HepG2 (cell line): ENCODE measurements around the gene PRKCD. TPM values are rescaled to one million over a fixed set of nuclear protein-coding genes. Genes with fewer than 3 reads are reported as not detected.

Experiments
- FOXO4 ChIP-seq: sonication (generic); formaldehyde crosslinking; conservative IDR thresholded peaks from 2 replicates; pipeline ENCODE4 v1.8.1; 2023; ENCODE audit warnings: missing genetic modification reagents
- HOXA7 ChIP-seq: sonication (generic); formaldehyde crosslinking; IDR thresholded peaks from 2 replicates; pipeline ENCODE4 v1.8.1; 2022; ENCODE audit warnings: mild to moderate bottlenecking, missing genetic modification reagents, moderate library complexity
- IRF9 ChIP-seq: sonication (generic); formaldehyde crosslinking; IDR thresholded peaks from 2 replicates; pipeline ENCODE4 v1.8.0; 2022; ENCODE audit warnings: missing genetic modification reagents, mild to moderate bottlenecking, borderline replicate concordance
- MTF2 ChIP-seq: sonication (generic); formaldehyde crosslinking; IDR thresholded peaks from 2 replicates; pipeline ENCODE4 v1.5.0; 2020; ENCODE audit warnings: missing genetic modification reagents, borderline replicate concordance
- NBN ChIP-seq: fragments of 450-650 bp; conservative IDR thresholded peaks from 2 replicates; pipeline ENCODE4 v1.6.1; 2017
- NPAS2 ChIP-seq: sonication (generic); formaldehyde crosslinking; IDR thresholded peaks from 2 replicates; pipeline ENCODE4 v1.8.0; 2022; ENCODE audit warnings: mild to moderate bottlenecking, missing genetic modification reagents, borderline replicate concordance
- RAD21 ChIP-seq: fragments of 450-650 bp; formaldehyde crosslinking; IDR thresholded peaks from 2 replicates; pipeline ENCODE4 v1.5.0; 2020; ENCODE audit warnings: mild to moderate bottlenecking
- RARA ChIP-seq: IDR thresholded peaks from 2 replicates; pipeline ENCODE4 v1.6.1; 2016; ENCODE audit warnings: missing genetic modification reagents, missing compliant biosample characterization
- SRF ChIP-seq: IDR thresholded peaks from 2 replicates; pipeline ENCODE4 v1.6.1; 2011; ENCODE audit warnings: mild to moderate bottlenecking, low read depth, low read length, moderate library complexity
- THAP11 ChIP-seq: IDR thresholded peaks from 2 replicates; pipeline ENCODE4 v1.6.1; 2016; ENCODE audit warnings: missing biosample characterization, missing genetic modification reagents
- USF2 ChIP-seq, 2 experiments: sonication (generic) in 1 of 2; formaldehyde crosslinking in 1 of 2; IDR thresholded peaks; 2 replicates each; pipeline versions ENCODE4 v1.5.1 to v1.6.1; 2011 to 2020; ENCODE audit warnings: borderline replicate concordance in 1 of 2, low read depth in 1 of 2, low read length in 1 of 2, mild to moderate bottlenecking in 1 of 2, missing genetic modification reagents in 1 of 2, moderate library complexity in 1 of 2
- ZNF136 ChIP-seq: sonication (generic); formaldehyde crosslinking; IDR thresholded peaks from 2 replicates; pipeline ENCODE4 v1.8.1; 2022; ENCODE audit warnings: low read depth, mild to moderate bottlenecking, moderate library complexity, missing genetic modification reagents
- ZNF383 ChIP-seq: sonication (generic); formaldehyde crosslinking; IDR thresholded peaks from 2 replicates; pipeline ENCODE4 v1.4.0; 2020; ENCODE audit warnings: missing genetic modification reagents, mild to moderate bottlenecking, borderline replicate concordance
- ZNF512B ChIP-seq: sonication (generic); formaldehyde crosslinking; IDR thresholded peaks from 2 replicates; pipeline ENCODE4 v1.5.1; 2020; ENCODE audit warnings: missing genetic modification reagents, mild to moderate bottlenecking, borderline replicate concordance
- ZNF597 ChIP-seq: sonication (generic); formaldehyde crosslinking; IDR thresholded peaks from 2 replicates; pipeline ENCODE4 v1.5.0; 2020; ENCODE audit warnings: missing genetic modification reagents
- ZNF598 ChIP-seq: sonication (generic); formaldehyde crosslinking; IDR thresholded peaks from 2 replicates; pipeline ENCODE4 v1.5.1; 2020; ENCODE audit warnings: mild to moderate bottlenecking, missing genetic modification reagents, borderline replicate concordance
- ZNF790 ChIP-seq: sonication (generic); formaldehyde crosslinking; IDR thresholded peaks from 2 replicates; pipeline ENCODE4 v1.8.0; 2022; ENCODE audit warnings: missing genetic modification reagents, mild to moderate bottlenecking, borderline replicate concordance
- polyA plus RNA-seq, 8 experiments: library from polyadenylated mRNA; depleted of rRNA in 3 of 8; stranded (reverse) in 7 of 8; unstranded in 1 of 8; fragments of >200 nt; fragmentation: Illumina TruSeq in 4 of 8; extraction: Trizol in 4 of 8; gene quantifications; 2 replicates each; pipeline versions ENCODE4 v1.2.1 to v1.2.3, GENCODE V29; 2011 to 2016; ENCODE audit warnings: low read depth in 4 of 8, missing spikeins in 1 of 8, mixed read lengths in 1 of 8; ENCODE audit not compliant: insufficient read depth in 1 of 8
- total RNA-seq, 5 experiments: library from RNA; depleted of rRNA; stranded (reverse); fragments of >200 nt; fragmentation: Illumina TruSeq; extraction: Trizol; gene quantifications; 2 replicates each; pipeline ENCODE4 v1.2.3, GENCODE V29; 2016; ENCODE audit warnings: low read depth in 1 of 5

Gene PRKCD
- total and polyA plus RNA-seq, 2 of the 13 experiments (the other 11 are each of a cell fraction or from before 2014, with no cell fraction given) = 1.6 to 40.7 TPM

- TF ChIP-seq ZNF598 (no peak), SRF (no peak), ZNF512B (peak; percentile 67; the same call in 1 of the 2 replicates), ZNF790 (no peak), ZNF136 (CRISPR knock-in tag) (0 out of 2 replicates have a peak, but pooled peaks have one; percentile 40), RAD21 (CRISPR knock-in tag) (peak; percentile 58; the same call in 1 of the 2 replicates), ZNF597 (CRISPR knock-in tag) (no peak), HOXA7 (CRISPR knock-in tag) (no peak), NBN (no peak), FOXO4 (CRISPR knock-in tag) (no peak), ZNF383 (CRISPR knock-in tag) (no peak), RARA (CRISPR knock-in tag) (peak; percentile 34; the same call in 1 of the 2 replicates), USF2 (IDR thresholded peaks at IDR 0.05; ENCODE audit: low read depth, low read length) (no peak), USF2 (CRISPR knock-in tag; IDR thresholded peaks at IDR 0.05; ENCODE audit: borderline replicate concordance) (no peak), MTF2 (CRISPR knock-in tag) (no peak), THAP11 (CRISPR knock-in tag) (no peak), NPAS2 (no peak), IRF9 (0 out of 2 replicates have a peak, but pooled peaks have one; percentile 9)
Measured at GRCh38 chr3:53169045-53169831, 8.2 kb downstream of the PRKCD start (continued).
